Mesenchymal stem cell (in vitro differentiated cells and primary cell): ENCODE data around the gene PLXNA2.

Experiments used
- DNase-seq: peaks from one replicate; pipeline ENCODE4 v3.0.0-alpha.2; 2013
- H2AFZ ChIP-seq: one replicate; pipeline ENCODE4 v1.6.1; 2013; ENCODE audit warnings: low read depth, mild to moderate bottlenecking, control low read depth, inconsistent platforms, low read length, moderate library complexity
- H2AK5ac ChIP-seq: 2 replicates; pipeline ENCODE4 v1.6.1; 2013; ENCODE audit warnings: low read length, moderate library complexity, mild to moderate bottlenecking, inconsistent platforms; ENCODE audit not compliant: severe bottlenecking
- H2BK120ac ChIP-seq: one replicate; pipeline ENCODE4 v1.6.1; 2013; ENCODE audit warnings: low read depth, mild to moderate bottlenecking, inconsistent platforms, low read length, moderate library complexity
- H2BK12ac ChIP-seq, 2 experiments: one replicate each; pipeline ENCODE4 v1.6.1; 2013; ENCODE audit warnings: inconsistent platforms in 2 of 2, low read length in 2 of 2, mild to moderate bottlenecking in 2 of 2, moderate library complexity in 2 of 2, control low read depth in 1 of 2
- H2BK15ac ChIP-seq: one replicate; pipeline ENCODE4 v1.6.1; 2013; ENCODE audit warnings: mild to moderate bottlenecking, low read depth, inconsistent platforms; ENCODE audit not compliant: poor library complexity, severe bottlenecking
- H2BK5ac ChIP-seq: 2 replicates; pipeline ENCODE4 v1.6.1; 2013; ENCODE audit warnings: low read depth, mild to moderate bottlenecking, low read length, control low read depth, inconsistent platforms; ENCODE audit not compliant: poor library complexity, severe bottlenecking
- H3K14ac ChIP-seq, 2 experiments: one replicate each; pipeline ENCODE4 v1.6.1; 2013; ENCODE audit warnings: inconsistent platforms in 2 of 2, low read length in 2 of 2, control low read depth in 1 of 2, mild to moderate bottlenecking in 1 of 2, moderate library complexity in 1 of 2
- H3K18ac ChIP-seq, 2 experiments: one replicate each; pipeline ENCODE4 v1.6.1; 2013; ENCODE audit warnings: inconsistent platforms in 2 of 2, low read length in 2 of 2, control low read depth in 1 of 2, low read depth in 1 of 2, mild to moderate bottlenecking in 1 of 2
- H3K23ac ChIP-seq, 2 experiments: one replicate each; pipeline ENCODE4 v1.6.1; 2013; ENCODE audit warnings: inconsistent platforms in 2 of 2, low read length in 2 of 2, mild to moderate bottlenecking in 2 of 2, moderate library complexity in 2 of 2, control low read depth in 1 of 2
- H3K27ac ChIP-seq: 2 replicates; pipeline ENCODE4 v1.5.1; 2013; ENCODE audit warnings: mild to moderate bottlenecking, moderate library complexity, low read length, control low read depth, inconsistent platforms; ENCODE audit not compliant: poor library complexity, severe bottlenecking
- H3K27me3 ChIP-seq, 2 experiments: 2 replicates each; pipeline versions ENCODE4 v1.6.1 to v1.7.0; 2013; ENCODE audit warnings: low read length in 2 of 2, mild to moderate bottlenecking in 2 of 2, moderate library complexity in 2 of 2, control low read depth in 1 of 2, inconsistent platforms in 1 of 2; ENCODE audit not compliant: control insufficient read depth in 1 of 2, insufficient read depth in 1 of 2
- H3K36me3 ChIP-seq, 2 experiments: 2 replicates each; pipeline versions ENCODE4 v1.6.1 to v1.7.0; 2013; ENCODE audit warnings: low read length in 2 of 2, control low read depth in 1 of 2, inconsistent platforms in 1 of 2, low read depth in 1 of 2, mild to moderate bottlenecking in 1 of 2; ENCODE audit not compliant: insufficient read depth in 2 of 2, control insufficient read depth in 1 of 2
- H3K4ac ChIP-seq, 2 experiments: one replicate each; pipeline ENCODE4 v1.6.1; 2013; ENCODE audit warnings: inconsistent platforms in 2 of 2, low read length in 2 of 2, mild to moderate bottlenecking in 2 of 2, moderate library complexity in 2 of 2, control low read depth in 1 of 2, low read depth in 1 of 2
- H3K4me1 ChIP-seq: 2 replicates; pipeline ENCODE4 v1.6.1; 2013; ENCODE audit warnings: low read depth, low read length, control low read depth; ENCODE audit not compliant: control insufficient read depth, insufficient read depth
- H3K4me2 ChIP-seq: 2 replicates; pipeline ENCODE4 v1.6.1; 2013; ENCODE audit warnings: low read length, mild to moderate bottlenecking, inconsistent platforms; ENCODE audit not compliant: poor library complexity, severe bottlenecking
- H3K4me3 ChIP-seq, 2 experiments: 2 replicates each; pipeline versions ENCODE4 v1.5.1 to v1.7.0; 2013; ENCODE audit warnings: low read length in 2 of 2, mild to moderate bottlenecking in 2 of 2, control low read depth in 1 of 2, low read depth in 1 of 2; ENCODE audit not compliant: insufficient read depth in 1 of 2
- H3K79me1 ChIP-seq: replicated peaks from 2 replicates; pipeline ENCODE4 v1.6.1; 2013; ENCODE audit warnings: mild to moderate bottlenecking, control low read depth, low read length, inconsistent platforms; ENCODE audit not compliant: poor library complexity, severe bottlenecking
- H3K9ac ChIP-seq: 2 replicates; pipeline ENCODE4 v1.7.0; 2013; ENCODE audit warnings: mild to moderate bottlenecking, low read length, moderate library complexity
- H3K9me3 ChIP-seq: 2 replicates; pipeline ENCODE4 v1.7.0; 2013; ENCODE audit warnings: mild to moderate bottlenecking, low read length; ENCODE audit not compliant: control insufficient read depth
- H4K8ac ChIP-seq: one replicate; pipeline ENCODE4 v1.6.1; 2013; ENCODE audit warnings: inconsistent platforms, mild to moderate bottlenecking, low read length, moderate library complexity
- H4K91ac ChIP-seq: one replicate; pipeline ENCODE4 v1.6.1; 2013; ENCODE audit warnings: mild to moderate bottlenecking, low read length, inconsistent platforms
- WGBS: methylation state at CpG from one replicate; pipeline ENCODE4 v1.1.7; 2013; ENCODE audit warnings: mixed read lengths; 5-methylcytosine and 5-hydroxymethylcytosine counted together

Gene PLXNA2

GRCh38 chr1:208066583-208066982, 177.6 kb downstream of the PLXNA2 start:
- Histone ChIP-seq H3K9ac (no peak overlapping the region), H2BK120ac (no peak overlapping the region), H2AK5ac (no peak overlapping the region), H3K36me3 (peaks cover 0 to 3% of the 10 kb centered on the region in 2 experiments), H3K27ac (no peak overlapping the region), H4K91ac (no peak overlapping the region), H3K4me1 (peaks cover 6% of the 10 kb centered on the region), H3K23ac (no peak overlapping the region), H3K14ac (no peak overlapping the region), H3K27me3 (peaks cover 0 to 3% of the 10 kb centered on the region in 2 experiments), H3K4ac (no peak overlapping the region), H3K4me2 (no peak overlapping the region), H3K4me3 (no peak overlapping the region), H2BK5ac (no peak overlapping the region), H2AFZ (no peak overlapping the region), H2BK12ac (no peak overlapping the region), H3K18ac (no peak overlapping the region), H3K79me1 (no peaks in the 10 kb centered on the region), H3K9me3 (no peaks in the 10 kb centered on the region), H4K8ac (no peak overlapping the region), H2BK15ac (no peak overlapping the region)
- 90% methylated on average over 1 of the region's 1 CpG for WGBS
- DNase-seq: no peak

- Histone ChIP-seq H3K9me3 (no peaks in the 10 kb centered on the region), H2AFZ (no peak overlapping the region), H2BK5ac (no peak overlapping the region), H3K23ac (no peak overlapping the region), H4K91ac (no peak overlapping the region), H3K79me1 (no peaks in the 10 kb centered on the region), H3K4ac (no peak overlapping the region), H3K14ac (no peak overlapping the region), H3K27me3 (peaks cover 0 to 3% of the 10 kb centered on the region in 2 experiments), H4K8ac (no peak overlapping the region), H3K4me1 (peaks cover 2% of the 10 kb centered on the region), H3K27ac (no peak overlapping the region), H3K4me3 (no peak overlapping the region), H2AK5ac (no peak overlapping the region), H2BK120ac (no peak overlapping the region), H2BK12ac (no peak overlapping the region), H3K9ac (no peak overlapping the region), H3K18ac (no peak overlapping the region), H2BK15ac (no peak overlapping the region), H3K4me2 (no peak overlapping the region), H3K36me3 (peaks cover 0 to 3% of the 10 kb centered on the region in 2 experiments)
- DNase-seq: no peak
Observed at GRCh38 chr1:208065862-208066261, 178.3 kb downstream of the PLXNA2 start.

GRCh38 chr1:208061632-208062031, 182.6 kb downstream of the PLXNA2 start:
- 100% methylated on average over 1 of the region's 3 CpGs for WGBS
- H2BK15ac ChIP-seq: no peak overlapping the region
- H3K4ac ChIP-seq: no peak overlapping the region
- H4K8ac ChIP-seq: no peak overlapping the region
- no peaks in the 10 kb centered on the region for H3K79me1 ChIP-seq
- peaks cover 0 to 3% of the 10 kb centered on the region in 2 experiments for H3K36me3 ChIP-seq
- no peak overlapping the region for H2AFZ ChIP-seq
- no peak overlapping the region for H4K91ac ChIP-seq
- H3K23ac ChIP-seq: no peak overlapping the region
- H2AK5ac ChIP-seq: no peak overlapping the region
- no peak overlapping the region for H3K14ac ChIP-seq
- H2BK5ac ChIP-seq: no peak overlapping the region
- no peak for DNase-seq
- H3K27ac ChIP-seq: no peak overlapping the region
- peaks cover 0 to 9% of the 10 kb centered on the region in 2 experiments for H3K27me3 ChIP-seq
- no peak overlapping the region for H2BK120ac ChIP-seq
- H3K4me2 ChIP-seq: no peak overlapping the region
- no peaks in the 10 kb centered on the region for H3K9me3 ChIP-seq
- H3K4me1 ChIP-seq: peaks cover 22% of the 10 kb centered on the region
- no peak overlapping the region for H3K4me3 ChIP-seq
- H3K9ac ChIP-seq: no peak overlapping the region
- no peak overlapping the region for H2BK12ac ChIP-seq
- H3K18ac ChIP-seq: no peak overlapping the region

- Histone ChIP-seq H2BK12ac (no peak overlapping the region), H2AK5ac (no peak overlapping the region), H3K9ac (no peak overlapping the region), H3K4ac (no peak overlapping the region), H4K91ac (no peak overlapping the region), H2BK15ac (no peak overlapping the region), H3K27me3 (peaks cover 0 to 9% of the 10 kb centered on the region in 2 experiments), H3K14ac (no peak overlapping the region), H2AFZ (no peak overlapping the region), H3K79me1 (no peaks in the 10 kb centered on the region), H3K9me3 (no peaks in the 10 kb centered on the region), H2BK120ac (no peak overlapping the region), H3K18ac (no peak overlapping the region), H4K8ac (no peak overlapping the region), H2BK5ac (no peak overlapping the region), H3K23ac (no peak overlapping the region), H3K27ac (no peak overlapping the region), H3K4me1 (peaks cover 21% of the 10 kb centered on the region), H3K4me2 (no peak overlapping the region), H3K4me3 (no peak overlapping the region), H3K36me3 (peaks cover 0 to 3% of the 10 kb centered on the region in 2 experiments)
- 88% methylated on average over 4 of the region's 4 CpGs for WGBS
- no peak for DNase-seq
Observed at GRCh38 chr1:208061118-208061517, 183.1 kb downstream of the PLXNA2 start.
